ENCODE data around the gene TRIM7.
"Not testable (repeated sequence)": the region's sequence is repeated elsewhere in the genome, so short reads cannot be mapped to it uniquely, and the experiment has no call there.

TRIM7 gene

DNA sequence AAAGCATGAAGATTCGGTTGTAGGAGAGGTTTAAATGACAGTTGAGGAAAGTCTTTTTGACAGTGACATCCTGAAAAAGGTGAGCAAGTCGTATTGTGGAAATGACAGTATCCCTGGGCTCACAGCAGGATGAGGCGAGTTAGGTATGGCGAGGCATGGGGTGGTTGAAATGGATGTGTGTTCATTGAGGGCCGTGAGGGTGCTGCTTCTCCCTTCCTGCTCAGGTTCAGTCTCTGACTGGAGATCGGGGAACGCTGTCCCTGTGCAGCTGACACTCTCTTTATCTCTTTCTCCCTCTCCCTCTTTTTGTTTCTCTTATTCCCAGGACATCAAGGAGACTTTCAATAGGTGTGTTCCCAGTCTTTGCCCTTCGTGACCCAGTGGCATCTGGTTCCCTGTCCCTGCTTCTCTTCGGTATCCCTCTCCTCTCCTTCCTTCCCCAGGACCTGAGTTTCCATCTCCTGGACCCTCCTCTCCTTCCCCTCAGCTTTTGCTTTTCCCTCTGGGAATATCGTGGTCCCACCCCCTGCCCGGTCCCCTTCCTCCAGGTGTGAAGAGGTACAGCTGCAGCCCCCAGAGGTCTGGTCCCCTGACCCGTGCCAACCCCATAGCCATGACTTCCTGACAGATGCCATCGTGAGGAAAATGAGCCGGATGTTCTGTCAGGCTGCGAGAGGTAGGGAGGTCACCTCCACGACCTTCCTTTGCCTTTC lies 28.2 kb upstream of the TRIM7 start:
- DNase-seq (ENCODE audit: low read depth) = no peak

- no peak for DNase-seq (ENCODE audit: low read depth)
These were observed 27.6 kb upstream of the TRIM7 start for GRCh38 chr5:181232593-181232992.

DNA sequence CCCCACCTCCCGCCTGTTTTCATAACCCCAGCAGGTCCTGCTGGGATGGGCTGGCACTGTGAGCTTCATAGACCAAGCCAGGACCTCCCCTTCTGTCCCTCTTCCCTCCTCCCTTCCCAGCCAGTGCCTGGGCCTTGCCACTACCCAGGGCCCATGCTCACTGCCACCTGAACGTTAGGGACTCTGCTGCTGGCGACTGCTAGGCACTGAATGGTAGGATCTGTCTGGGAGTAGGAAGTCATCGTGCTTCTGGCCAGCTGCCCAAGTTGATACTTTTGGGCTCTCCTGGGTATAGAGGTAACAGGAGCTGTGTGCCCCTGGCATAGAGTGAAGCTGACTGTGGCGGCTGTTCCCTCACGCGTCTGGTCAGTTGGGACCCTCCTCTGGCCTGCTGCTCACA lies 26.4 kb upstream of the TRIM7 start:
- no peak for DNase-seq (ENCODE audit: low read depth)

- no peak for DNase-seq (ENCODE audit: low read depth)
These were observed 25.6 kb upstream of the TRIM7 start for GRCh38 chr5:181230551-181230950.

DNA sequence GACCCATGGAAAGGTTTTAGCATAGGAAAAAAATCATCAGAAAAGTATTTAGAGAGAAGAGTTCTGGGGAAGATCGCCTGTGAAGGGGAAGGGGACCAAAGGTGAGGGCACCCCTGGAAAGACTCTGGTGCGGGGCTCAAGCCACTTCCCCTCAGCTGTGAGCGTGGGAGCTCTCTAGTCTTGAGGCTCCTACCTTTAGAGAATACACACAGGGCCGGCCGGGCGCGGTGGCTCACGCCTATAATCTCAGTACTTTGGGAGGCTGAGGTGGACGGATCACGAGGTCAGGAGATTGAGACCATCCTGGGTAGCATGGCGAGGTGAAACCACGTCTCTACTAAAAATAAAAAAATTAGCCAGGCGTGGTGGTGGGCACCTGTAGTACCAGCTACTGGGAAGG lies 25.0 kb upstream of the TRIM7 start:
- no peak for DNase-seq (ENCODE audit: low read depth)

- DNase-seq (ENCODE audit: low read depth) = no peak
These were observed 19.6 kb upstream of the TRIM7 start for GRCh38 chr5:181224390-181225229.

DNA sequence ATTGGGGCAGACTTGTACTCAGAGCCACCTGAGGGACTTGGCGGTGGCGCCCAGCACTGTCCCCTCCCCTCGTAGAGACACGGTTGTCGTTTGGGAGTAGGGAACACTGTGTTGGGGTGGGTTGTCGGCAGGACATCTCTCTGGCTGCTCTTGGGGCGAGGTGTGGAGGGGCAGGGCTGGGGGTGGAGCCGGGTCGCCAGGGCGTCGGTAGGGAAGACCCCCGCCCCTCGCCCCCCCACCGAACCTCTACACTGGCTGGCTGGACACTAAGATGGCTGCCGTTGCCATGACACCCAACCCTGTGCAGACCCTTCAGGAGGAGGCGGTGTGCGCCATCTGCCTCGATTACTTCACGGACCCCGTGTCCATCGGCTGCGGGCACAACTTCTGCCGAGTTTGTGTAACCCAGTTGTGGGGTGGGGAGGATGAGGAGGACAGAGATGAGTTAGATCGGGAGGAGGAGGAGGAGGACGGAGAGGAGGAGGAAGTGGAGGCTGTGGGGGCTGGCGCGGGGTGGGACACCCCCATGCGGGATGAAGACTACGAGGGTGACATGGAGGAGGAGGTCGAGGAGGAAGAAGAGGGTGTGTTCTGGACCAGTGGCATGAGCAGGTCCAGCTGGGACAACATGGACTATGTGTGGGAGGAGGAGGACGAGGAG lies 18.9 kb upstream of the TRIM7 start:
- DNase-seq (ENCODE audit: low read depth) = no peak

- peak; percentile 93 for DNase-seq (ENCODE audit: low read depth)
These were observed 18.2 kb upstream of the TRIM7 start, which contains the start of gene TRIM41 for GRCh38 chr5:181223058-181223728. Gene TRIM41 (plus strand): TSS chr5:181223281. CDS start chr5:181224000, 719 bp downstream.

DNA sequence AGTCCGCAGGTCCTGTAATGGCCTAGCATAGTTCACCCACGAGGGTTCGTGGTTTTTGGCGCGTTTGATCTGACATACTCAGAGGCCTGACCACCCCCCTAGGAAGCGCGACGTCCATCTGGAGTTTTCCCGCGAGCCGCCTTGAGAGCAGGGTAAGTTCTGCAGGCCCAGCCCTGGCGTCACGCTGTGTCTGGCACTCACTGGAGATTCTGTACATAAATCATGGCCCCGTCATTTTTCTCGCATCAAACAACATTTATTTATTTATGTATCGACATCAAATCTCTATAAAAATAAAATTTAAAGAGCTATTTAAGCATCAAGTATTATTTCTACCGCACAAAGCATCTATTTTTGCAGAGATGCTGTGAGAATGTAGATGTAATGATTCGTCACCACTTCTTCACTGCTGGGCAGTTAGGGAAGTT lies 17.6 kb upstream of the TRIM7 start:
- DNase-seq (ENCODE audit: low read depth) = no peak

GRCh38 chr5:181221792-181222629 lies 17.0 kb upstream of the TRIM7 start:
- peak; percentile 94 for DNase-seq (ENCODE audit: low read depth)

GRCh38 chr5:181221105-181221791 lies 16.3 kb upstream of the TRIM7 start:
- peak; percentile 52 for DNase-seq (ENCODE audit: low read depth)

- no peak for DNase-seq (ENCODE audit: low read depth)
These were observed 15.2 kb upstream of the TRIM7 start for GRCh38 chr5:181220178-181220515.

GRCh38 chr5:181219262-181220177 lies 14.5 kb upstream of the TRIM7 start:
- no peak for DNase-seq (ENCODE audit: low read depth)

- no peak for DNase-seq (ENCODE audit: low read depth)
These were observed 13.8 kb upstream of the TRIM7 start for GRCh38 chr5:181218795-181219124.

- DNase-seq (ENCODE audit: low read depth) = peak; percentile 21
These were observed 12.7 kb upstream of the TRIM7 start for GRCh38 chr5:181217803-181218062.

DNA sequence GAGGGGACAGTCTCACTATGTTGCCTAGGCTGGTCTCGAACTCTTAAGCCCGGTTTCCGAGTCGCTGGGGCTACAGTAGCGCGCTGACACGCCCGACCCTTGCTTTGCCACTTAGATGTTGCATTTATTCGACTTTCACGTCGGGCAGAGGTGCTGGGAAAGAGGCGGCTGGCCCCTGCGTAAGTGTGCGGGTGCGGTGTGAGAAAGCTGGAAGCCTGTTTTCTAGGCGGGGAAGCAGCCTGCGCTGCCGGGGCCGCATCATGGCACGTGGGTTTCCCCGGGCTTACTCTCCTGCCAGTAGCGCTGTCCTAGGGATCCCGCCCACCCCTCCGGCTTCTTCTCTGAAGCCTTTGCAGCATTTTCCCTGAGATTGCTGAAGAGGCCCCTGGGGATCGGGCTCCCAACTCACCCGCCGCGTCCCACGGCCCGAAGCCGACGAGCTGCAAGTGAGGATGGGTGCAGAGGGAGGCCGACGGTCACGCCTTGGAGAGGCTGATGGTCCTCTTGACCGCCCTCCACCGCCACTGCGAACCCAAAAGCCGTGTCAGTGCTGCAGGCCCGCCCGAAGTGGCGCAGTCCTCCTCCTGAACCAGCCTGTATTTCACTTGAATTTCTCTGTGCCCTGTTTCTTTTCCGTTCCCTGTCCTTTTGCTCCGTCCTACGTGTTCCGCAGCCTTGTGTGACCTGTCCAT lies 12.3 kb upstream of the TRIM7 start:
- peak; percentile 59 for DNase-seq (ENCODE audit: low read depth)

GRCh38 chr5:181215997-181216989 lies 11.3 kb upstream of the TRIM7 start:
- DNase-seq (ENCODE audit: low read depth) = no peak

DNA sequence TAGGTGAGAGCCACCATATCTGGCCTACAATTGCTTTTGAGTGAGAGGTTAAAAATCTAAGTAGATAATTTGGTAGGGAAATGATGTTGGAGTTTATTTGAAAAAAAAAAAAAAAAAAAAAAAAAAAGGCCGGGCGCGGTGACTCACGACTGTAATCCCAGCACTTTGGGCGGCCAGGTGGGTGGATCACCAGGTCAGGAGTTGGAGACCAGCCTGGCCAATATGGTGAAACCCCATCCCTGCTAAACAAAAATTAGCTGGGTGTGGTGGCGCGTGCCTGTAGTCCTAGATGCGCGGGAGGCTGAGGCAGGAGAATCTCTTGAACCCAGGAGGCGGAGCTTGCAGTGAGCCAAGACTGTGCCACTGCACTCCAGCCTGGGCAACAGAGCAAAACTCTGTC lies 9.3 kb upstream of the TRIM7 start:
- DNase-seq (ENCODE audit: low read depth) = not testable (repeated sequence)

Data from T follicular helper cell (primary cell).